NB4 (cell line): ENCODE measurements around the gene DAB2IP.

Experiments
- DNase-seq: peaks from one replicate; pipeline ENCODE4 v3.0.0; 2010; ENCODE audit warnings: low read depth
- H3K4me3 ChIP-seq: one replicate; pipeline ENCODE4 v1.5.1; 2011; ENCODE audit warnings: mild to moderate bottlenecking, low read depth, low read length, moderate library complexity
- CTCF ChIP-seq: IDR thresholded peaks from one replicate; pipeline ENCODE4 v1.5.1; 2012; ENCODE audit warnings: low read depth, low read length
- MAX ChIP-seq: IDR thresholded peaks from 2 replicates; pipeline ENCODE4 v1.6.1; 2011; ENCODE audit warnings: low read depth, low read length
- MYC ChIP-seq: IDR thresholded peaks from 2 replicates; pipeline ENCODE4 v1.6.1; 2011; ENCODE audit warnings: low read depth, low read length

Gene DAB2IP

GRCh38 chr9:121831869-121832268, 180.4 kb downstream of the DAB2IP start:
- no peak for DNase-seq
- TF ChIP-seq MYC (no peak), MAX (no peak)
- H3K4me3 ChIP-seq, result no peak overlapping the region

GRCh38 chr9:121833061-121833460, 181.6 kb downstream of the DAB2IP start:
- no peak for DNase-seq
- TF ChIP-seq MAX, result no peak
- TF ChIP-seq CTCF, result no peak
- TF ChIP-seq MYC, result no peak
- no peak overlapping the region for H3K4me3 ChIP-seq
